Neural cell (in vitro differentiated cells): Measurements from ENCODE around the gene BCAT1.

ENCODE experiments used
- EP300 ChIP-seq: fragments of 450-650 bp; conservative IDR thresholded peaks from 2 replicates; pipeline ENCODE4 v1.6.1; 2014; ENCODE audit warnings: antibody characterized with exemption, mild to moderate bottlenecking, moderate library complexity; ENCODE audit not compliant: poor library complexity, severe bottlenecking
- EZH2 ChIP-seq: fragments of 200-600, 300-800 bp; shearing (Covaris generic), sonication (generic); IDR thresholded peaks from 2 replicates; pipeline ENCODE4 v1.6.1; 2014; ENCODE audit warnings: antibody characterized with exemption, low read length, borderline replicate concordance, mild to moderate bottlenecking; ENCODE audit not compliant: insufficient read depth, poor library complexity, severe bottlenecking
- MXI1 ChIP-seq: fragments of 450-650 bp; conservative IDR thresholded peaks from 2 replicates; pipeline ENCODE4 v1.6.1; 2014; ENCODE audit warnings: antibody characterized with exemption, mild to moderate bottlenecking; ENCODE audit not compliant: poor library complexity, severe bottlenecking
- POLR2AphosphoS5 ChIP-seq: IDR thresholded peaks from 2 replicates; pipeline ENCODE4 v1.6.1; 2012
- RAD21 ChIP-seq: fragments of 450-650 bp; conservative IDR thresholded peaks from 2 replicates; pipeline ENCODE4 v1.6.1; 2014; ENCODE audit warnings: antibody characterized with exemption, mild to moderate bottlenecking, moderate library complexity
- SMC3 ChIP-seq: fragments of 450-650 bp; conservative IDR thresholded peaks from 2 replicates; pipeline ENCODE4 v1.6.1; 2014; ENCODE audit warnings: antibody characterized with exemption, mild to moderate bottlenecking, moderate library complexity; ENCODE audit not compliant: poor library complexity
- TAF1 ChIP-seq: IDR thresholded peaks from 2 replicates; pipeline ENCODE4 v1.6.1; 2012; ENCODE audit warnings: low read depth
- TF ChIP-seq, protein P1 (sequence below): fragments of 450-650 bp; IDR thresholded peaks from 2 replicates; pipeline ENCODE4 v1.5.1; 2014; ENCODE audit warnings: antibody characterized with exemption, mild to moderate bottlenecking, moderate library complexity; ENCODE audit not compliant: poor library complexity, severe bottlenecking
- TF ChIP-seq, protein P2 (sequence below): IDR thresholded peaks from 2 replicates; pipeline ENCODE4 v1.6.1; 2012; ENCODE audit warnings: borderline replicate concordance

DNA sequence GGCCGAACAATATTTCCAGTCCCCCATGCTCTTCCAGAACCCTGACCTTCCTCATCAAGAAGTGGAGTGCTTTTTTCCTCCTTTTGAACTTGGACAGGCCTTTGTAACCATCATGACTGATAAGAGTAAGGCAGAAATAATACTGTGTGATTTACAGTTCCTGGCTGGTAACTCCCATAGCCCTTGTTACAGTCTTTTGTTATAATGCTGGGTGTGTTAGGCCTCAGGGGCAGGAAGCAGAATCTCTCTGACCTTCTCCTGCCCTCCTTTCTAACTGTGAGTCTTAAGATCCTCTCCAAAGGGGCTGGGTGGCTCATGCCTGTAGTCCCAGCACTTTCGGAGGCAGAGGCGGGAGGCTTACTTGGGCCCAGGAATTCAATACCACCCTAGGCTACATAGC lies 59.5 kb downstream of the BCAT1 start:
- TF ChIP-seq EP300 (no peak), EZH2 (no peak), RAD21 (no peak), POLR2AphosphoS5 (no peak), TAF1 (no peak), SMC3 (no peak), MXI1 (no peak)
- TF ChIP-seq, protein P1, sequence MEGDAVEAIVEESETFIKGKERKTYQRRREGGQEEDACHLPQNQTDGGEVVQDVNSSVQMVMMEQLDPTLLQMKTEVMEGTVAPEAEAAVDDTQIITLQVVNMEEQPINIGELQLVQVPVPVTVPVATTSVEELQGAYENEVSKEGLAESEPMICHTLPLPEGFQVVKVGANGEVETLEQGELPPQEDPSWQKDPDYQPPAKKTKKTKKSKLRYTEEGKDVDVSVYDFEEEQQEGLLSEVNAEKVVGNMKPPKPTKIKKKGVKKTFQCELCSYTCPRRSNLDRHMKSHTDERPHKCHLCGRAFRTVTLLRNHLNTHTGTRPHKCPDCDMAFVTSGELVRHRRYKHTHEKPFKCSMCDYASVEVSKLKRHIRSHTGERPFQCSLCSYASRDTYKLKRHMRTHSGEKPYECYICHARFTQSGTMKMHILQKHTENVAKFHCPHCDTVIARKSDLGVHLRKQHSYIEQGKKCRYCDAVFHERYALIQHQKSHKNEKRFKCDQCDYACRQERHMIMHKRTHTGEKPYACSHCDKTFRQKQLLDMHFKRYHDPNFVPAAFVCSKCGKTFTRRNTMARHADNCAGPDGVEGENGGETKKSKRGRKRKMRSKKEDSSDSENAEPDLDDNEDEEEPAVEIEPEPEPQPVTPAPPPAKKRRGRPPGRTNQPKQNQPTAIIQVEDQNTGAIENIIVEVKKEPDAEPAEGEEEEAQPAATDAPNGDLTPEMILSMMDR = no peak
- TF ChIP-seq, protein P2, sequence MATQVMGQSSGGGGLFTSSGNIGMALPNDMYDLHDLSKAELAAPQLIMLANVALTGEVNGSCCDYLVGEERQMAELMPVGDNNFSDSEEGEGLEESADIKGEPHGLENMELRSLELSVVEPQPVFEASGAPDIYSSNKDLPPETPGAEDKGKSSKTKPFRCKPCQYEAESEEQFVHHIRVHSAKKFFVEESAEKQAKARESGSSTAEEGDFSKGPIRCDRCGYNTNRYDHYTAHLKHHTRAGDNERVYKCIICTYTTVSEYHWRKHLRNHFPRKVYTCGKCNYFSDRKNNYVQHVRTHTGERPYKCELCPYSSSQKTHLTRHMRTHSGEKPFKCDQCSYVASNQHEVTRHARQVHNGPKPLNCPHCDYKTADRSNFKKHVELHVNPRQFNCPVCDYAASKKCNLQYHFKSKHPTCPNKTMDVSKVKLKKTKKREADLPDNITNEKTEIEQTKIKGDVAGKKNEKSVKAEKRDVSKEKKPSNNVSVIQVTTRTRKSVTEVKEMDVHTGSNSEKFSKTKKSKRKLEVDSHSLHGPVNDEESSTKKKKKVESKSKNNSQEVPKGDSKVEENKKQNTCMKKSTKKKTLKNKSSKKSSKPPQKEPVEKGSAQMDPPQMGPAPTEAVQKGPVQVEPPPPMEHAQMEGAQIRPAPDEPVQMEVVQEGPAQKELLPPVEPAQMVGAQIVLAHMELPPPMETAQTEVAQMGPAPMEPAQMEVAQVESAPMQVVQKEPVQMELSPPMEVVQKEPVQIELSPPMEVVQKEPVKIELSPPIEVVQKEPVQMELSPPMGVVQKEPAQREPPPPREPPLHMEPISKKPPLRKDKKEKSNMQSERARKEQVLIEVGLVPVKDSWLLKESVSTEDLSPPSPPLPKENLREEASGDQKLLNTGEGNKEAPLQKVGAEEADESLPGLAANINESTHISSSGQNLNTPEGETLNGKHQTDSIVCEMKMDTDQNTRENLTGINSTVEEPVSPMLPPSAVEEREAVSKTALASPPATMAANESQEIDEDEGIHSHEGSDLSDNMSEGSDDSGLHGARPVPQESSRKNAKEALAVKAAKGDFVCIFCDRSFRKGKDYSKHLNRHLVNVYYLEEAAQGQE = no peak
